ENCODE measurements around the gene FLNB.

The FLNB gene

GRCh38 chr3:58084788-58085543 lies 76.7 kb downstream of the FLNB start:
- no peak for DNase-seq

- DNase-seq, result no peak
Measured at GRCh38 chr3:58085616-58086015, 77.4 kb downstream of the FLNB start.

DNA sequence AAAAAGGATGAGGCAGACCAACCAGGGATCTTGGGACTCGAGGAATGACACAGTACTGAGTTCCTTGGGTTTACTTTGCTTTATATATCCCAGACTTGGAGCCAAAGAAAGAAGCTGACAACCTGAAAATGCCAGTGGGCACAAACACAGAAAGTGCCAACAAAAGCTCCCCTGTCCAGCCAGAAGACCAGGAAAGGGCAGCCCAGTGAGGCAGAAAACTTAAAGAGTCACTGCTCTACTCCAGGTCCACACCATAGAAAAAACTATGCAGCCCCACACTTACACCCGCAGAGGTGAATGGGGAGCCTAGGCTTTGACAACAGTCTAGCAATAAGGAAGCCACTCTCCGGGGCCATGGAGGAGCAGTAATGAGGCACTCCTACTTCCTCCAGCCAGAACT lies 80.3 kb downstream of the FLNB start:
- no peak for DNase-seq

- DNase-seq, result no peak
Measured at GRCh38 chr3:58090351-58090750, 82.1 kb downstream of the FLNB start.

- DNase-seq, result no peak
Measured at GRCh38 chr3:58092521-58092920, 84.3 kb downstream of the FLNB start.

- DNase-seq, result no peak
Measured at GRCh38 chr3:58093574-58094195, 85.5 kb downstream of the FLNB start.

DNA sequence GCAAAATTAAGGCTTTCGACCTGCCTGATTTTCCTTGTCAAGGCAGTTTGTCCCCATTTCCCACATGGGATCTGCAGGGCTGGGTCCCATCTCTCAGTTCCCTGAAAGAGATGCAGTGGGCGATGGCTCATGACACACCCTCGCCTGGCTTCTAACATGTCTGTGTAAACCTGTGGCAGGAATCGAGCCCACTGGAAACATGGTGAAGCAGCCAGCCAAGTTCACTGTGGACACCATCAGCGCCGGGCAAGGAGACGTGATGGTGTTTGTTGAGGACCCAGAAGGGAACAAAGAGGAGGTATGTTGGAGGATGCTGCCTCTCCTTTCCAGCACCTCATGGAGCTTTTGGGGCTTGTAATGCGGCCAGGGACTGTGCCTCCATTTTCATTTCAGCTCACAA lies 86.4 kb downstream of the FLNB start:
- no peak for DNase-seq

DNA sequence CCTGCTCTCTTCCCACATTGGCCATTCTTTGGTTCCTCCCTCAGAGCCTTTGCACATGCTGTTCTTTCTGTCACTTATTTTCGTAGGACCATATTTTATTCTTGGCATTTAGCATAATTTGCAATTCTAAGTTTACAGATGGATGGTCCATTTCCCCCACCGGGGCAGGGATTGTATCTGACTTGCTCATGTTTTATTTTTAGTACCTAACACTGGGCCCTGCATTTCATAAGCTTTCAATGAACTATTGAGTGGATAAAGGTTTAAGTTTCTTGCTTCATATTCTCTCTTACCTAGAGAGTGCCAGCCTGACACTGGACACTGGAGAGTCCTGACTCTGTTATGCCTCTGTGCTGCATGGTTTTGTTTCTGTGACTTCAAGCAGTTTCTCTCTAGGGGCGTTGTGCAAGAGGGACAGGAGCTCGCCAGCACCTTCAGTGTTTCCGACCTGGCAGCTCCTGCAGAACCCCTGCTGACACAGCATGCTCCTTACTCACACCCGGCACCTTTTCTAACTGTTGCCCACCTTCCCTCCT lies 87.4 kb downstream of the FLNB start:
- DNase-seq, result no peak

- DNase-seq, result no peak
Measured at GRCh38 chr3:58098531-58098930, 90.3 kb downstream of the FLNB start.

DNA sequence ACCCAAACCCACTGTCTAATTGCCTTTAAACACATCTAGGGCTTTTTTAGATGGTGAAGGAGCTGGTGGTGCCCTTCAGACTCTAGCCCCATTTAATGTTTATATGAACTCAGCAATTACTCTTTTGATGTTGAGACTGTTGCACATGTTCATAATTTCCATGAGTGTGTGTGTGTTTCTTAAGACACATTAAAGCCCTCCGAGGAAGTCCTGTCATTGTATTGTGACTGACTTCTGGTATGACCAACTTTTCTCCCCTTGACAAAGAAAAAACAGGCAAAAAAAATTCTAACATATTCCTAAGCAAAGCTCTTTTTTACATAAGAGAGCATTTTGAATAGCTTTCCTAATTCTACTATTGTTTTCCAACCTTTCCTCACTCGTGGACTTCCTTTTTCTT lies 91.6 kb downstream of the FLNB start:
- DNase-seq, result no peak

- DNase-seq, result no peak
Measured at GRCh38 chr3:58101499-58102389, 93.5 kb downstream of the FLNB start.

- no peak for DNase-seq
Measured at GRCh38 chr3:58102390-58102750, 94.1 kb downstream of the FLNB start.

DNA sequence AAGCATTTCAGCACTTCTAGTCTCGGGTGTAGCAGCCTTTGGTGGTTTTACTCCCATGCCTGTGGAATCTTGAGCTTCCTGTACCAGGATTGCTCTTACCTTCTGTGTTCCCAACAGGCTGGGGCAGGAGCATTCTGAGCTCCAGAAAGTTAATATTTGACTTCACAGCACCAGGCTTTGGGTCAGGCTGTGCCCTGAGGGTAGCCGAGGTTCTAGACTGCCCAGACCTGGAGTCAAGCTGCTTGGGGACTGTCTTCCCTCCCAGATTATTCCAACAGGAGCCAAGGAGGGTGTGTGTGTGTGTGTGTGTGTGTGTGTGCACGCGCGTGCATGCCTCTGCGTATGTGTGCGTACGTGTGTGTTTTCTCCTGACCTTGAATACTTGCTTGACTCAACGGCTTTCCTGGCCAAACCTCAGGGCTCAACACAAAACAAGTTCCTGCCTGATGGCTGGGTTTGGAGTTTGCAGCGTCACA lies 94.8 kb downstream of the FLNB start:
- DNase-seq, result no peak

DNA sequence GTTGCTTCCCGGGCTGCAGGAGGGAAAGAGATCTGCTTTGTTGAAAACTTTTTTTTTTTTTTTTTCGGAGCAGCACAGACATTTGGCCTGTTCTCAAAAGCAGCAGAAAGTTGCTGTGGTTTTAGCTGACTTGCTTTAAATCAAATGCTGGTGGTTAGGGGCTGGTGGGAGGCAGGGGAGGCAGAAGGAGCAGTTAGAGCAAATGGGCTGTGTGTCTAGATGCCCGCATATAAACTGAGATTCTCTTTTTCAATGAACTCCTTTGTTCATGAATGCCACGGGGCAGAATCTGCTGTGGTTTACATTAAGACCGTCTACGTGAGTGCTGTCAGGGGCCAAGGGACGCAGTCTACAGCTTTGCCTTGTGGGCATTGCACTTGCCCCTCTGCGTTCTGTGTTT lies 95.9 kb downstream of the FLNB start:
- no peak for DNase-seq

DNA sequence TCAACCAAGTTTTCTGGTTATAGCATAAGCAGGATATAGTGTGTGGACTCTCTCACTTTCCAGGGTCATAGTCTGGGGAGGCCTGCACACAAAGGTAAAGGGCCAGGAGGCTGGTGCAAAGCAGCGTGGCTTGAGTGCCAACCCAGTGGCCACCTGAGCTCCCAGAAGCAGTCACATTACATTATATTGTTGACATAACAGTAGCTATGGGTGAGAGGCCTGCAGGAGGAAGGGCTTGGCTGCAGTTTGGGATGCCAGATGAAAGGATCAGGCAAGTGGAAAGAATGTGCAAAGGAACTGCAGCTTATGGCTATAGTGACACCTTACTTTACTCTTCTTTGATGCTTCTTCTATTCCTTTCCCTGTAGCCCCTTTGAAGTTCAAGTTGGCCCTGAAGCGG lies 96.5 kb downstream of the FLNB start:
- no peak for DNase-seq

GRCh38 chr3:58105196-58105595 lies 97.0 kb downstream of the FLNB start:
- DNase-seq, result no peak

GRCh38 chr3:58106061-58106460 lies 97.8 kb downstream of the FLNB start:
- no peak for DNase-seq

DNA sequence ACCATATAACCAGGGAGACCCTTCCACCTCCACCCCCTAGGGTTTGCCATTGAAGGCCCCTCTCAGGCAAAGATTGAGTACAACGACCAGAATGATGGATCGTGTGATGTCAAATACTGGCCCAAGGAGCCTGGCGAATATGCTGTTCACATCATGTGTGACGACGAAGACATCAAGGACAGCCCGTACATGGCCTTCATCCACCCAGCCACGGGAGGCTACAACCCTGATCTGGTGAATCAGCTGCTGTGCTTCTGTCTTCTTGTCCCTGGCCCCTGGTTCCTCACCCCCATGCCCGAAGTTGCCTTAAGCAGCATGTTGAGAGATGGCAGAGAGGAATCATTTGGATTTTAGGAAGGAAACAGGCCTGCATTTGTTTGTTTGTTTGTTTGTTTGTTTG lies 98.4 kb downstream of the FLNB start:
- no peak for DNase-seq

DNA sequence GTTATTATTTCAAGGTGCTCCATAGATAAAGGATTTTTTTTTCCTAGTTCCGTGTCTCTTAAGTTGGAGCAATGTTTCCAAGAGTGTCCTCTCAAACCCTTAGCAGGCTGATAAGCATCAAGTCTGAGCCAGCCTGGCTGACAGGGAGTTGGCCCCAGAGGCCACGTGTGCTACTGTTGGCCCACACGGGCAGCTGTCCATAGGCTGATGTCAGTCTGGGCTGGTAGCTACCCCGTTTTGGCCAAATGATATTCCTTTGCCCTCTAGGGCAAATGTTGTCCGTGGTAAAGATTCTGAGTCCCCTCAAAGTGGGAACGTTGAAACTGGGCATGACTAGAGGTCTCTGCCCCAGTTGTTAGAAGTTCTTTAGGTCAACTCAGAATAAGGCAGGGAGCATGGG lies 99.4 kb downstream of the FLNB start:
- no peak for DNase-seq

GRCh38 chr3:58109752-58110151 lies 101.5 kb downstream of the FLNB start:
- DNase-seq, result no peak

DNA sequence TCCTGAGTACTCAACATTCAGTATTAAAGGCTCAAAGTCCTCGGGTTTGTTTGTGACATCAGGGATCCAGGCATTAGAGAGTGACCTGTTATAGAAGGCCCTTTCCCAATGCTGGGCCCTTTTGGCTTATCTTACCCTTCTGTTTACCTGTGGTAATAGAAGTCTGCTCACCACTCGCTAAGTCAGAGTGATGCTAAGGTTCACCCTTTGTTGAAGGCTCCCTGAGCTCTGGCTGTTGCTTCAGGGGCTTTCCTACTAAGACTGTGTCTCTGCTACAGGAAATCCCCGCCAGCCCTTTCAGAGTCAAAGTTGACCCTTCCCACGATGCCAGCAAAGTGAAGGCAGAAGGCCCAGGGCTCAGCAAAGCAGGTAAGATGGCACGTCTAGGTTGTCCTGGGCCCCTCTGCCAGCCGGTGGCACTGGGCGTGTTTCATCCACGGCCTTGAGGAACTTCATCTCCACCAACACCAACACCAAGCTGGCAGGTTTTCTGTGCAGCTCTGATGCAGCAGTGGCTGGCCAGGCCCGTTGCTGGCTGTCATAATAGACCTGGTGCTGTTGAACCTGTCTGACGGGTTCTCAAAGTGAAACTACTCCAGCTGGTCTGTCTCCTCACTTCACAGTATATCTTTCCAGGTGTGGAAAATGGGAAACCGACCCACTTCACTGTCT lies 103.4 kb downstream of the FLNB start:
- DNase-seq, result no peak

- no peak for DNase-seq
Measured at GRCh38 chr3:58112185-58112535, 103.9 kb downstream of the FLNB start.

- DNase-seq, result no peak
Measured at GRCh38 chr3:58115175-58115574, 107.0 kb downstream of the FLNB start.
